Body of pancreas (tissue), 4 donors: ENCODE data around the gene IFRD1. TPM values are rescaled to one million over a fixed set of nuclear protein-coding genes. Genes with fewer than 3 reads are reported as not detected.
"Not testable (repeated sequence)": the region's sequence is repeated elsewhere in the genome, so short reads cannot be mapped to it uniquely, and the experiment has no call there.

ENCODE experiments used
- ATAC-seq: fragments of 150-250 bp; one replicate; pipeline ENCODE4 v1.9.1; 2016
- DNase-seq, 4 donors: peaks; one replicate each; pipeline ENCODE4 v3.0.0-alpha.2; 2019
- H3K27ac ChIP-seq, 4 donors: fragments of 200-600 bp; sonication (generic); 1 replicate in 3 of 4; 2 replicates in 1 of 4; pipeline versions ENCODE4 v1.5.1 to v1.6.1; 2016 to 2019; ENCODE audit warnings: mild to moderate bottlenecking in 1 of 4, mixed read lengths in 1 of 4, moderate library complexity in 1 of 4
- H3K27me3 ChIP-seq, 2 donors: fragments of 200-600 bp; sonication (generic); one replicate each; pipeline ENCODE4 v1.6.0; 2016; ENCODE audit warnings: mild to moderate bottlenecking in 1 of 2
- H3K36me3 ChIP-seq, 2 donors: fragments of 200-600 bp; sonication (generic); replicated peaks in 1 of 2; 2 replicates each; pipeline ENCODE4 v1.5.1; 2016; ENCODE audit warnings: low read depth in 2 of 2; ENCODE audit not compliant: insufficient read depth in 1 of 2
- H3K4me1 ChIP-seq: fragments of 200-600 bp; sonication (generic); one replicate; pipeline ENCODE4 v1.6.0; 2016
- H3K4me3 ChIP-seq, 2 donors: fragments of 200-600 bp; sonication (generic); 1 replicate in 1 of 2; 2 replicates in 1 of 2; pipeline ENCODE4 v1.5.1; 2016 to 2019
- H3K9me3 ChIP-seq, 3 donors: fragments of 200-600 bp; sonication (generic); 1 replicate in 2 of 3; 2 replicates in 1 of 3; pipeline ENCODE4 v1.5.1; 2016
- CTCF ChIP-seq, 7 experiments: fragments of 450-650 bp in 4 of 7; fragments of 200-600 bp in 3 of 7; sonication (generic) in 3 of 7; IDR thresholded peaks; one replicate each; pipeline ENCODE4 v1.5.1; 2016 to 2019; ENCODE audit warnings: antibody characterized with exemption in 7 of 7
- POLR2A ChIP-seq, 3 donors: fragments of 450-650 bp; IDR thresholded peaks; one replicate each; pipeline ENCODE4 v1.6.1; 2016; ENCODE audit warnings: antibody characterized with exemption in 3 of 3, mild to moderate bottlenecking in 2 of 3
- WGBS, 2 donors: methylation state at CpG; one replicate each; pipeline ENCODE4 v1.1.5; 2017; 5-methylcytosine and 5-hydroxymethylcytosine counted together
- intact Hi-C: fragments of 100-400 bp; cut with DNase I; formaldehyde crosslinking; loops from one replicate; pipeline ENCODE4 v1.15.1; 2023
- total RNA-seq, 2 donors: library from RNA; depleted of rRNA; stranded (reverse); fragments of >200 nt; gene quantifications; one replicate each; pipeline ENCODE4 v1.1.0, GENCODE V29; 2016

IFRD1 gene
- total RNA-seq, 2 donors from 2014 or later = 119 to 154 TPM

DNA sequence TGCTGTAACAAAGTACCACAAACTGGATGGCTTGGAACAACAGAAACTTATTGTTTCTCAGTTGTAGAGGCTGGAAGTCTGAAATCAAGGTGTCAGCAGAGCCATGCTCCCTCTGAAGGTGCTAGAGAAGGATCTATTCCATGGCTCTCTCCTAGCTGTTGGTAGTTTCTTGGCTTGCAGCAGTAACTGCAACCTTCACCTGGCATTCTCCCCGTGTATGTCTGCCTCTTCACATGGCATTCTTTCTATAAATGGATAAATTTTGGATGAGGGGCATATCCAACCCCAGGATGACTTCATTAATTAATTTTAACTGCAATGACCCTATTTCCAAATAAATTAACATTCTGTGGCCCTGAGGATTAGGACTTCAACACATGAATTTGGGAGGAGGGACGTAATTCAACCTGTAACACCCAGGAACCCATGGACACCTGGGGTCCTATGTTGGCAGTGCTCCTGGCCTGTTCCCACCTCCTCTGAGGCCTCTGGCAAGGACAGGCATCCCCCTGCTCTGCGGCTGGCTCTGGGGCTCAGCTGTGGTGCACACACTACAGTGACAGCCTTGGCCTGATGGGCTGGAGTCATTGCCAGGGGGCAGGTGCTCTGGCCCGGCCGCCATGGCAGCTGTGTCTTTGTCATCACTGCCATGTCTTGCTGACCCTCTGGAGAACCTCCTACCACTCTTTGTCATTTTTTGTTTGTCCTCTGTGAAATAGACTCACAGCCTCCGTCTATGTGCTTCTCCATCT, 61.4 kb downstream of the IFRD1 start:
- H3K4me1 ChIP-seq = no peaks in the 10 kb centered on the region
- H3K27me3 ChIP-seq = no peaks in the 10 kb centered on the region
- H3K9me3 ChIP-seq = no peaks in the 10 kb centered on the region
- no peak overlapping the region for H3K4me3 ChIP-seq
- WGBS, 2 donors = 67 to 79% methylated on average over 6 of the region's 6 CpGs
- ATAC-seq (no peak), DNase-seq (no peak)
- no peak overlapping the region for H3K27ac ChIP-seq
- H3K36me3 ChIP-seq = no peaks in the 10 kb centered on the region
- TF ChIP-seq CTCF (IDR thresholded peaks at IDR 0.05) (no peak), POLR2A (IDR thresholded peaks at IDR 0.05) (no peak)
- intact Hi-C loops = no loop called here

- Histone ChIP-seq H3K9me3 (no peaks in the 10 kb centered on the region), H3K27ac (no peak overlapping the region), H3K36me3 (no peaks in the 10 kb centered on the region), H3K27me3 (no peaks in the 10 kb centered on the region), H3K4me1 (no peaks in the 10 kb centered on the region), H3K4me3 (no peak overlapping the region)
- ATAC-seq (no peak), DNase-seq (no peak)
- intact Hi-C loops = no loop called here
- 85 to 91% methylated on average over 5 of the region's 5 CpGs for WGBS, 2 donors
- TF ChIP-seq CTCF (IDR thresholded peaks at IDR 0.05) = no peak
- TF ChIP-seq POLR2A (IDR thresholded peaks at IDR 0.05) = no peak
These were observed 62.4 kb downstream of the IFRD1 start for GRCh38 chr7:112512451-112513210.

- Histone ChIP-seq H3K27me3 (no peaks in the 10 kb centered on the region), H3K4me1 (no peaks in the 10 kb centered on the region), H3K36me3 (no peaks in the 10 kb centered on the region), H3K9me3 (no peaks in the 10 kb centered on the region), H3K4me3 (no peak overlapping the region), H3K27ac (no peak overlapping the region)
- WGBS, 2 donors = 88 to 92% methylated on average over 5 of the region's 5 CpGs
- DNase-seq (no peak), ATAC-seq (no peak)
- TF ChIP-seq POLR2A (IDR thresholded peaks at IDR 0.05) (no peak), CTCF (IDR thresholded peaks at IDR 0.05) (no peak)
- intact Hi-C loops = no loop called here
These were observed 65.7 kb downstream of the IFRD1 start for GRCh38 chr7:112515989-112516388.

DNA sequence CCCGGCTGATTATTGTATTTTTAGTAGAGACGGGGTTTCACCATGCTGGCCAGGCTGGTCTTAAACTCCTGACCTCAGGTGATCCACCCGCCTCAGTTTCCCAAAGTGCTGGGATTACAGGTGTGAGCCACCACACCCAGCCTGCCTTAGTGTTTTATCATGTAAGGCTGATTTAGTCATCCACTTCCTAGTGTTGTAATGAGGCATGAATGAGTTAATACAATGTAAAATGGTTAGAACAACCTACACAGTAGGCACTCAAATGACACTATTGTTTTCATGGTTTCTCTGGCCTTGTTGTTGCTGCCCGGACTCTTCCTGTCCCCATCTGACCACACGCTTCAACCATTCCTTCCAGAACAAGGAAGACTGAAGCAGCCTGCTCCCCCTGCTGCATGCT, 66.2 kb downstream of the IFRD1 start:
- ATAC-seq, intact Hi-C loops, H3K4me1 ChIP-seq, H3K36me3 ChIP-seq, H3K9me3 ChIP-seq, DNase-seq, H3K4me3 ChIP-seq, H3K27me3 ChIP-seq, H3K27ac ChIP-seq: not testable (repeated sequence)
- WGBS, 2 donors = 78 to 87% methylated on average over 5 of the region's 5 CpGs

DNA sequence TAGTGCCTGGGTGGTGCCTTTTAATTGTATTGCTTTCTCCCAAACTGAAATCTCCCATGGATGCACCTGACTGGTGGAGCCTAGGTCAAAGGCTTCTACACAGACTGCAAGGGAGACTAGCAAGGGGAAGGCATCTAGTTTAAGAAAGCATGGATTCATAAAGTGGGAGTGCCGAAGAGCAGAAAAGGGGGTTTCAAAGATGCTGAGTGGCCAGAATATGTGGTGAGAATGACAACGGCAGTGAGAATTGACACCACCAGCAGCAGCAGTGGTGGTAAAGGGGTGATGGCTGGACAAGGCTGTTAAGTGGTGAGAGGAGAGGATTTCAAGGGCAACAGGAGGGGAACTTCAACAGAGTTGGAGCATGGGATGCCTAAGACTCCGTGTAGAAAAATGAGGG, 67.2 kb downstream of the IFRD1 start:
- no peak overlapping the region for H3K27ac ChIP-seq
- intact Hi-C loops = no loop called here
- ATAC-seq (no peak), DNase-seq (no peak)
- TF ChIP-seq CTCF (IDR thresholded peaks at IDR 0.05) (no peak), POLR2A (IDR thresholded peaks at IDR 0.05) (no peak)
- H3K27me3 ChIP-seq = no peaks in the 10 kb centered on the region
- H3K4me3 ChIP-seq = no peak overlapping the region
- 72 to 87% methylated on average over 3 of the region's 3 CpGs for WGBS, 2 donors
- H3K9me3 ChIP-seq = no peaks in the 10 kb centered on the region
- H3K36me3 ChIP-seq = no peaks in the 10 kb centered on the region
- no peaks in the 10 kb centered on the region for H3K4me1 ChIP-seq
